GM19372 (cell line): ENCODE results near the gene CYSTM1.
"Not testable (repeated sequence)": the region's sequence is repeated elsewhere in the genome, so short reads cannot be mapped to it uniquely, and the experiment has no call there.

ENCODE experiments used
- ATAC-seq: cut with Tn5 transposase; IDR thresholded peaks from one replicate; pipeline ENCODE4 v1.9.1; 2021; ENCODE audit warnings: mild to moderate bottlenecking, low read depth, moderate library complexity; ENCODE audit not compliant: unreplicated experiment

CYSTM1 gene

GRCh38 chr5:140175367-140176030, 511 bp downstream of the CYSTM1 start:
- ATAC-seq, result peak; percentile 43

- ATAC-seq, result no peak
Observed at GRCh38 chr5:140176031-140176387, 1.0 kb downstream of the CYSTM1 start.

GRCh38 chr5:140178086-140178410, 3.1 kb downstream of the CYSTM1 start:
- no peak for ATAC-seq

- no peak for ATAC-seq
Observed at GRCh38 chr5:140178482-140179116, 3.6 kb downstream of the CYSTM1 start.

- ATAC-seq, result no peak
Observed at GRCh38 chr5:140181002-140181483, 6.1 kb downstream of the CYSTM1 start.

GRCh38 chr5:140181525-140181924, 6.5 kb downstream of the CYSTM1 start:
- no peak for ATAC-seq

- no peak for ATAC-seq
Observed at GRCh38 chr5:140182075-140182711, 7.2 kb downstream of the CYSTM1 start.

DNA sequence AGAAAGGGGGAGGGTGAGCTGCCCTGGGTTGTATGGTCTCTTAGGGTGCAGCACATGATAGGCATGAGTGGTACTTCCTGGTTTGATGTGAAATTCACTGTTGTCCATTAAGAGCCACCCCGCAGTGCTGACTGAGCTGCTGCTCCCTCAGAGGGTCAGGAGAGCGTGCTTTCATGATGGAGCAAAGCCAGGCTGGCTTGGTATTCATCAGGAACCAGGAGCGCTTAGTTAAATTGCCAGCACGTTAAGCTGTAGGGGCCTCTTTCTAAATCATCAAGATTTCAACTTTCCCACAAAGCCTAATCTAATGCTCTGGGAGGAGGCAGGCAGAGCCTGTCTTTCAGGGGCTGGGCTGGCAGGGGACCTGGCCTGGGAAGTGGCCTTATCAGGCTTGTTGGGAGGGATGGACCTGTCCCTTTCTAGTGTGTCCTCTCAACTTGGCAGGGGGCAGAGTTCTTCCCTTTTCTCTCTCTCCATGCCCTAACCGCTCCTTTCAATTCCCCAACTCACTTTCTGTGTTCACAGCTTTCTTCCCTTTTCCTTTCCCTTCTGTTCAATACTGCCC, 7.9 kb downstream of the CYSTM1 start:
- ATAC-seq, result no peak

DNA sequence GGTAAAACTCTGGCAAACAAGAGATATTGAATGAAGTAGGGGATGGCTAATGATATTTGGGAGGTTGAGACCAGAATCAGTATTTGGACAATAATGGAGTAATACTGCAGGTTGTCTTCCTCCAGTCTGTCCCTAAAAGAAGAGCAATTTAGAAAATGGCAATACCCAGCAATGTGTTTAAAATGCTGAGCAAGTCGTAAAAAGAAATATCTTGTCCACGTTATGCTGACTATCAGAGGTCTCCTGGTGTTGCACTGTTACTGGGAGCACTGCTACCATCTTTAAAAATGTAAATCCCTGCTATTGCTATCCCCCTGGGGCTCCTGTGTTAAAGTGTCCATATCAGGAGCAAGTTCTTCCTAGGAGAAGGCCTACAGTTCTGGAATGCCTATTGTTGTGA, 10.4 kb downstream of the CYSTM1 start:
- ATAC-seq, result no peak

DNA sequence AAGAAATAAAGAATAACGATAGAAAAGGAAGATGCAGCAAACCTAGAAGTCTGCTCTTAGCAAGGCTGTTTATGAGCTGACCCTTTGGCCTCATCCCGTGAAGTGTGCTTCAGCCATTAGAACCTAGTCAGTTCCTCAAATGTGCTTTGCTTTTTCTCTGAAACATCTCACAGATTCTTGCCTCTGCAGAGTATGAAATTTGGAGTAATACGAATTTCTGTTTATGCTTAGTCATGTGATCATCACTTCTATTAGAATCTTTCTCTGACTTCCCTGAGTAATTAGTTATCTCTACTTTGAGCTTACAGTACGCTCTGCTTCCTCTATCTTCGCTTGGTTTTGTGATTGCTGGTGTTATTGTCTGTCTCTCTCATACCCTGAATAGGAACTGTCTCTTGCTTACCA, 11.3 kb downstream of the CYSTM1 start:
- ATAC-seq, result no peak

- no peak for ATAC-seq
Observed at GRCh38 chr5:140189253-140189652, 14.3 kb downstream of the CYSTM1 start.

GRCh38 chr5:140189977-140190871, 15.2 kb downstream of the CYSTM1 start:
- ATAC-seq, result no peak

GRCh38 chr5:140190872-140191218, 15.9 kb downstream of the CYSTM1 start:
- ATAC-seq, result no peak

- ATAC-seq, result no peak
Observed at GRCh38 chr5:140192715-140193430, 17.9 kb downstream of the CYSTM1 start.

DNA sequence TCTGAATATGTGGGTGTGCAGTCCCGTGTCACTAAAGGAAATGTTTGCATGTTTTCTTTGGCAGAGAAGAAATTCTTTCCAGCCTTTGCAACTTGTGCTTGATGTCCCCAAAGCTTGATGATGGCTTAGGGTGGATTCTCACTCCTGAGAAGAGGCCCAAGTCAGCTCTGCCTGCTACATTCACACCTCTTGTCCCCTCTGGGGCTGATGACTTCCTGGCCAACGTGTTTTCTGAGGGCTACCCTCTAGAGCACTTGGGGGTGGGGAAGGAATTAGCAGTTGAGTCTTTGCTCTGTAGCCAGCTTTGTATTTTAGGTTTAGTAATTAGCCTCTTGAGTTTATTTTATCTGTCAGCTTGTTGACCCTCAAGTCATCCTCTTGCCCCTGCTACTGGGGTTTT, 19.7 kb downstream of the CYSTM1 start:
- no peak for ATAC-seq

DNA sequence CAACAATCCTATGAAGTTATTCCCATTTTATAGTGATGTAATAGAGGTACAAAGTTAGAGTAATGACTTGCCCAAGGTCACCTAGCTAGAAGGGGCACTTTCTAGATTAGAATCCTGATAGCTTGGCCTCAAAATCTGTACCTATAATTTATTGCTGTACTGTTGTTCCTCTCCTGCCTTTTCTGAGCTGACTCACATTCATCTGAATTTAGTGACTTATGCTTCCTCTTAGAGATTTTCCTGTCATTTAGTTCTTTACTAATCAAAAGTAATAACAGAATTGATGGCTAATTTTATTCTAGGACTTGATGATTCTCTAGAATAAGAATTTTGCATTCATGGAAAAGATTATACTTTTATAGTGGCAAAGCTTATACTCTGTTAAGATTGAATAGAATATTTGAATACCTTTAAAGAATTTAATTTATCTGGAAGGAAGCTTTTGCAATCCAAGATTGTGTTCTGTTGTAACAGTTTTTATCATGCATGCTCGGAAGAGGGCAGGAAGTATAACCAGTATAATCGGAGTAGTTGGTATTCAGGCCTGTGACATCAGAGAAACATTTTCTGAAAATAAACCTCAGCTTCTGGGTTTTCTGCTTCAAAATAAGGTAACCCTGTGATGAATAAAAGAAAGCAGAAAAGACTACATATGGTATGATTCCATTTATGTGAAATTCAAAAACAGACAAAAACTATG, 21.3 kb downstream of the CYSTM1 start:
- no peak for ATAC-seq

DNA sequence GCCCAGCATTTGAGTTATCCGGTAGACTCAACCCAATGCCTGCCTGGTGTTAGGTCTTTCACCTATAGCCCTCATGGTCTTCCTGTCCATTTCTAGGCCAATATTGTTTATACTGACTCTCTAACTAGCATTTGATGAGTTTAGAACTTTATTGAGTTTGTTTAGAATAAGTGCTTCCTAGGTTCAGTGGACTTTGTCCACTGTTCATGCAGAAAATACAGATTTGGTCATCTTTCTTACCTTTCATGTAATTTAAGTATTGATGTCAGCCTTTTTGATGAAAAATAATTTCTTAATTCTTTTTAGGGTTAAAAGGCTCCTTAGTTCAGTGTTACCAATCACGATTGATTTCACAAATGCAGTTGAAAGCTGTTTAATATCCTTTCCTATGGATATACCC, 22.0 kb downstream of the CYSTM1 start:
- no peak for ATAC-seq

GRCh38 chr5:140198915-140199314, 23.9 kb downstream of the CYSTM1 start:
- not testable (repeated sequence) for ATAC-seq

DNA sequence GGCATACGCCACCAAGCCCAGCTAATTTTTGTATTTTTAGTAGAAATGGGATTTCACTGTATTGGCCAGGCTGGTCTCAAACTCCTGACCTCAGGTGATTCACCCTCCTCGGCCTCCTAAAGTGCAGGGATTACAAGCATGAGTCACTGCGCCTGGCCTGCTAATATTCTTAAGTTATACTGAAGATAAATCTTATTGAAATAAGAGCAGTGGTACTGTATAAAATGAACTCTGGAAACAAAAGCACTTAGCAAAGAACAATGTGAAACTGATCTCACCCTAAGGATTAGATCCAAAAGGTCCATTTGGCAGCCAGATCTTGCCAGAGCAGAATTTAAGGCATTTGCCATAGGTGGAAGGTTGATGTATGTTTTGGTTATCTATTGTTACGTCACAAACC, 27.1 kb downstream of the CYSTM1 start:
- no peak for ATAC-seq

GRCh38 chr5:140202610-140203009, 27.6 kb downstream of the CYSTM1 start:
- ATAC-seq, result no peak
